Mesenchymal stem cell (in vitro differentiated cells and primary cell): ENCODE data around the gene RNF11.

Source experiments
- DNase-seq: peaks from one replicate; pipeline ENCODE4 v3.0.0-alpha.2; 2013
- H2AFZ ChIP-seq: one replicate; pipeline ENCODE4 v1.6.1; 2013; ENCODE audit warnings: low read depth, mild to moderate bottlenecking, control low read depth, inconsistent platforms, low read length, moderate library complexity
- H2AK5ac ChIP-seq: 2 replicates; pipeline ENCODE4 v1.6.1; 2013; ENCODE audit warnings: low read length, moderate library complexity, mild to moderate bottlenecking, inconsistent platforms; ENCODE audit not compliant: severe bottlenecking
- H2BK120ac ChIP-seq: one replicate; pipeline ENCODE4 v1.6.1; 2013; ENCODE audit warnings: low read depth, mild to moderate bottlenecking, inconsistent platforms, low read length, moderate library complexity
- H2BK12ac ChIP-seq, 2 experiments: one replicate each; pipeline ENCODE4 v1.6.1; 2013; ENCODE audit warnings: inconsistent platforms in 2 of 2, low read length in 2 of 2, mild to moderate bottlenecking in 2 of 2, moderate library complexity in 2 of 2, control low read depth in 1 of 2
- H2BK15ac ChIP-seq: one replicate; pipeline ENCODE4 v1.6.1; 2013; ENCODE audit warnings: mild to moderate bottlenecking, low read depth, inconsistent platforms; ENCODE audit not compliant: poor library complexity, severe bottlenecking
- H2BK5ac ChIP-seq: 2 replicates; pipeline ENCODE4 v1.6.1; 2013; ENCODE audit warnings: low read depth, mild to moderate bottlenecking, low read length, control low read depth, inconsistent platforms; ENCODE audit not compliant: poor library complexity, severe bottlenecking
- H3K14ac ChIP-seq, 2 experiments: one replicate each; pipeline ENCODE4 v1.6.1; 2013; ENCODE audit warnings: inconsistent platforms in 2 of 2, low read length in 2 of 2, control low read depth in 1 of 2, mild to moderate bottlenecking in 1 of 2, moderate library complexity in 1 of 2
- H3K18ac ChIP-seq, 2 experiments: one replicate each; pipeline ENCODE4 v1.6.1; 2013; ENCODE audit warnings: inconsistent platforms in 2 of 2, low read length in 2 of 2, control low read depth in 1 of 2, low read depth in 1 of 2, mild to moderate bottlenecking in 1 of 2
- H3K23ac ChIP-seq, 2 experiments: one replicate each; pipeline ENCODE4 v1.6.1; 2013; ENCODE audit warnings: inconsistent platforms in 2 of 2, low read length in 2 of 2, mild to moderate bottlenecking in 2 of 2, moderate library complexity in 2 of 2, control low read depth in 1 of 2
- H3K27ac ChIP-seq: 2 replicates; pipeline ENCODE4 v1.5.1; 2013; ENCODE audit warnings: mild to moderate bottlenecking, moderate library complexity, low read length, control low read depth, inconsistent platforms; ENCODE audit not compliant: poor library complexity, severe bottlenecking
- H3K27me3 ChIP-seq, 2 experiments: 2 replicates each; pipeline versions ENCODE4 v1.6.1 to v1.7.0; 2013; ENCODE audit warnings: low read length in 2 of 2, mild to moderate bottlenecking in 2 of 2, moderate library complexity in 2 of 2, control low read depth in 1 of 2, inconsistent platforms in 1 of 2; ENCODE audit not compliant: control insufficient read depth in 1 of 2, insufficient read depth in 1 of 2
- H3K36me3 ChIP-seq, 2 experiments: 2 replicates each; pipeline versions ENCODE4 v1.6.1 to v1.7.0; 2013; ENCODE audit warnings: low read length in 2 of 2, control low read depth in 1 of 2, inconsistent platforms in 1 of 2, low read depth in 1 of 2, mild to moderate bottlenecking in 1 of 2; ENCODE audit not compliant: insufficient read depth in 2 of 2, control insufficient read depth in 1 of 2
- H3K4ac ChIP-seq, 2 experiments: one replicate each; pipeline ENCODE4 v1.6.1; 2013; ENCODE audit warnings: inconsistent platforms in 2 of 2, low read length in 2 of 2, mild to moderate bottlenecking in 2 of 2, moderate library complexity in 2 of 2, control low read depth in 1 of 2, low read depth in 1 of 2
- H3K4me1 ChIP-seq: 2 replicates; pipeline ENCODE4 v1.6.1; 2013; ENCODE audit warnings: low read depth, low read length, control low read depth; ENCODE audit not compliant: control insufficient read depth, insufficient read depth
- H3K4me2 ChIP-seq: 2 replicates; pipeline ENCODE4 v1.6.1; 2013; ENCODE audit warnings: low read length, mild to moderate bottlenecking, inconsistent platforms; ENCODE audit not compliant: poor library complexity, severe bottlenecking
- H3K4me3 ChIP-seq, 2 experiments: 2 replicates each; pipeline versions ENCODE4 v1.5.1 to v1.7.0; 2013; ENCODE audit warnings: low read length in 2 of 2, mild to moderate bottlenecking in 2 of 2, control low read depth in 1 of 2, low read depth in 1 of 2; ENCODE audit not compliant: insufficient read depth in 1 of 2
- H3K79me1 ChIP-seq: replicated peaks from 2 replicates; pipeline ENCODE4 v1.6.1; 2013; ENCODE audit warnings: mild to moderate bottlenecking, control low read depth, low read length, inconsistent platforms; ENCODE audit not compliant: poor library complexity, severe bottlenecking
- H3K9ac ChIP-seq: 2 replicates; pipeline ENCODE4 v1.7.0; 2013; ENCODE audit warnings: mild to moderate bottlenecking, low read length, moderate library complexity
- H3K9me3 ChIP-seq: 2 replicates; pipeline ENCODE4 v1.7.0; 2013; ENCODE audit warnings: mild to moderate bottlenecking, low read length; ENCODE audit not compliant: control insufficient read depth
- H4K8ac ChIP-seq: one replicate; pipeline ENCODE4 v1.6.1; 2013; ENCODE audit warnings: inconsistent platforms, mild to moderate bottlenecking, low read length, moderate library complexity
- H4K91ac ChIP-seq: one replicate; pipeline ENCODE4 v1.6.1; 2013; ENCODE audit warnings: mild to moderate bottlenecking, low read length, inconsistent platforms
- WGBS: methylation state at CpG from one replicate; pipeline ENCODE4 v1.1.7; 2013; ENCODE audit warnings: mixed read lengths; 5-methylcytosine and 5-hydroxymethylcytosine counted together

The RNF11 gene

GRCh38 chr1:51299185-51299885 lies 63.3 kb downstream of the RNF11 start:
- H3K4me2 ChIP-seq = no peak overlapping the region
- no peak overlapping the region for H3K9ac ChIP-seq
- no peak overlapping the region for H2BK5ac ChIP-seq
- H3K27me3 ChIP-seq = no peaks in the 10 kb centered on the region
- H3K9me3 ChIP-seq = no peaks in the 10 kb centered on the region
- H4K91ac ChIP-seq = no peak overlapping the region
- H3K23ac ChIP-seq = no peak overlapping the region
- no peak overlapping the region for H3K18ac ChIP-seq
- 95% methylated on average over 10 of the region's 11 CpGs for WGBS
- H2AK5ac ChIP-seq = no peak overlapping the region
- H3K4me3 ChIP-seq = no peak overlapping the region
- no peak overlapping the region for H2AFZ ChIP-seq
- H2BK120ac ChIP-seq = no peak overlapping the region
- H3K4ac ChIP-seq = no peak overlapping the region
- no peak for DNase-seq
- H3K27ac ChIP-seq = no peak overlapping the region
- H2BK12ac ChIP-seq = no peak overlapping the region
- no peaks in the 10 kb centered on the region for H3K79me1 ChIP-seq
- no peak overlapping the region for H3K14ac ChIP-seq
- H3K4me1 ChIP-seq = peaks cover 24% of the 10 kb centered on the region
- no peaks in the 10 kb centered on the region for H3K36me3 ChIP-seq
- no peak overlapping the region for H2BK15ac ChIP-seq
- no peak overlapping the region for H4K8ac ChIP-seq

GRCh38 chr1:51299981-51300670 lies 64.1 kb downstream of the RNF11 start:
- Histone ChIP-seq H3K9me3 (no peaks in the 10 kb centered on the region), H3K9ac (no peak overlapping the region), H2BK120ac (no peak overlapping the region), H2AK5ac (no peak overlapping the region), H2BK12ac (no peak overlapping the region), H3K18ac (no peak overlapping the region), H2BK15ac (no peak overlapping the region), H4K8ac (no peak overlapping the region), H3K14ac (no peak overlapping the region), H3K36me3 (no peaks in the 10 kb centered on the region), H3K4ac (no peak overlapping the region), H3K27ac (no peak overlapping the region), H3K4me1 (peaks cover 30% of the 10 kb centered on the region), H3K4me2 (no peak overlapping the region), H3K23ac (no peak overlapping the region), H4K91ac (no peak overlapping the region), H3K27me3 (no peaks in the 10 kb centered on the region), H3K4me3 (no peak overlapping the region), H3K79me1 (no peaks in the 10 kb centered on the region), H2BK5ac (no peak overlapping the region), H2AFZ (no peak overlapping the region)
- DNase-seq = no peak
- 89% methylated on average over 5 of the region's 6 CpGs for WGBS

- H3K9ac ChIP-seq = no peak overlapping the region
- DNase-seq = no peak
- no peak overlapping the region for H3K27ac ChIP-seq
- no peak overlapping the region for H3K23ac ChIP-seq
- no peaks in the 10 kb centered on the region for H3K27me3 ChIP-seq
- no peak overlapping the region for H3K4me3 ChIP-seq
- H3K14ac ChIP-seq = no peak overlapping the region
- no peak overlapping the region for H3K4ac ChIP-seq
- no peak overlapping the region for H3K18ac ChIP-seq
- no peak overlapping the region for H2AFZ ChIP-seq
- no peak overlapping the region for H2BK15ac ChIP-seq
- no peaks in the 10 kb centered on the region for H3K9me3 ChIP-seq
- H3K4me1 ChIP-seq = peaks cover 38% of the 10 kb centered on the region
- no peak overlapping the region for H2BK5ac ChIP-seq
- no peak overlapping the region for H4K8ac ChIP-seq
- H3K79me1 ChIP-seq = no peaks in the 10 kb centered on the region
- H2BK12ac ChIP-seq = no peak overlapping the region
- WGBS = 93% methylated on average over 10 of the region's 10 CpGs
- H2AK5ac ChIP-seq = no peak overlapping the region
- H3K36me3 ChIP-seq = no peaks in the 10 kb centered on the region
- no peak overlapping the region for H2BK120ac ChIP-seq
- no peak overlapping the region for H4K91ac ChIP-seq
- H3K4me2 ChIP-seq = no peak overlapping the region
These were observed 65.2 kb downstream of the RNF11 start for GRCh38 chr1:51301152-51301843.

GRCh38 chr1:51301844-51302162 lies 65.7 kb downstream of the RNF11 start:
- Histone ChIP-seq H4K8ac (no peak overlapping the region), H3K4me3 (no peak overlapping the region), H3K4me2 (no peak overlapping the region), H2AFZ (no peak overlapping the region), H3K4me1 (peaks cover 33% of the 10 kb centered on the region), H2BK5ac (no peak overlapping the region), H3K23ac (no peak overlapping the region), H2BK120ac (no peak overlapping the region), H3K14ac (no peak overlapping the region), H2BK15ac (no peak overlapping the region), H3K4ac (no peak overlapping the region), H3K18ac (no peak overlapping the region), H4K91ac (no peak overlapping the region), H2AK5ac (no peak overlapping the region), H3K79me1 (no peaks in the 10 kb centered on the region), H3K27me3 (no peaks in the 10 kb centered on the region), H3K9ac (no peak overlapping the region), H3K27ac (no peak overlapping the region), H2BK12ac (no peak overlapping the region), H3K9me3 (no peaks in the 10 kb centered on the region), H3K36me3 (no peaks in the 10 kb centered on the region)
- no peak for DNase-seq
- 82% methylated on average over 2 of the region's 3 CpGs for WGBS
